ENCODE results near the gene CCDC3.

DNA sequence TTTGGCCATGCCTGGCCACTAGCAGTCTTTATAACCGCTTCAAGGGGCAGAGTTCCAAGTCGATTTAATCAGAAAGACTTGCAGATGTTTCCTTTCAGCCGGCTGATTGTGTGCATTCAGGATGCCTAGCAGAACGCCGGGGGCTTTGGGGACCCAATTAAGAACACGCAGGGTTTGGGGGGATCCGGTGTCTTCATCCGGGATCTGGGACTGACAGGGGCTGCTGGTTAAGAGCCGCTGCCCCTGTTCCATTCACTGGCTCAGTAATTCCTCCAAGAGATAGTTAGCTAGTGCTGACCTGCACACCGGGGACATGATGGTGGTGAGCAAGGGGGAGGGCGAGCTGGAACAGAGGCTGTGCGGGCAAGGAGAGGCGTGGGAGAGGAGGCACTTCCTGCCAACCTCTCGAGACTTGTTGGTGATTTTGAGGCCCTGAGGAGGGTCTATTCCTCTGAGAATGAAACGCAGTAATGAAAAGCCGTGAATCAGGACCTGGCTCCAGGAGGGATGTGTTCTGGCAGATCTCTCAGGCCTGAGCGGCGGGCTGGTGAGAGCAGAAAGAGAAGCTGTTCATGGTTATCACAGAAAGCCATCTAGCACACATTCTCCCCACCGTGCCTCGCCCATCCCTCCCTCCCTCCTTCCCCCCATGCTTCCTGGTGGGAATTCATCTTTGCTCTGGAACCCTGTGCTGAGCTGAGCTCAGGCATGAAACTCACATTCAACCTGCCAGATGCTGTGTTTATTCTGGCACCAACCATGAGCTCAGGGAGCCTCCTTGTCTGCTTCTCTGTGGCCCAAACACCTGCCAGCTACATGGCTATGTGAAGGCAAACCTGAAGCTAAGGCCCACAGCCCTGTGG is 152.0 kb downstream of the CCDC3 start:
- TF ChIP-seq POLR2AphosphoS5 (IDR thresholded peaks at IDR 0.05), result no peak
- TF ChIP-seq, protein P1, sequence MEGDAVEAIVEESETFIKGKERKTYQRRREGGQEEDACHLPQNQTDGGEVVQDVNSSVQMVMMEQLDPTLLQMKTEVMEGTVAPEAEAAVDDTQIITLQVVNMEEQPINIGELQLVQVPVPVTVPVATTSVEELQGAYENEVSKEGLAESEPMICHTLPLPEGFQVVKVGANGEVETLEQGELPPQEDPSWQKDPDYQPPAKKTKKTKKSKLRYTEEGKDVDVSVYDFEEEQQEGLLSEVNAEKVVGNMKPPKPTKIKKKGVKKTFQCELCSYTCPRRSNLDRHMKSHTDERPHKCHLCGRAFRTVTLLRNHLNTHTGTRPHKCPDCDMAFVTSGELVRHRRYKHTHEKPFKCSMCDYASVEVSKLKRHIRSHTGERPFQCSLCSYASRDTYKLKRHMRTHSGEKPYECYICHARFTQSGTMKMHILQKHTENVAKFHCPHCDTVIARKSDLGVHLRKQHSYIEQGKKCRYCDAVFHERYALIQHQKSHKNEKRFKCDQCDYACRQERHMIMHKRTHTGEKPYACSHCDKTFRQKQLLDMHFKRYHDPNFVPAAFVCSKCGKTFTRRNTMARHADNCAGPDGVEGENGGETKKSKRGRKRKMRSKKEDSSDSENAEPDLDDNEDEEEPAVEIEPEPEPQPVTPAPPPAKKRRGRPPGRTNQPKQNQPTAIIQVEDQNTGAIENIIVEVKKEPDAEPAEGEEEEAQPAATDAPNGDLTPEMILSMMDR (IDR thresholded peaks at IDR 0.05; ENCODE audit: poor library complexity, severe bottlenecking), result no peak
- no peak for TF ChIP-seq EZH2 (IDR thresholded peaks at IDR 0.05; ENCODE audit: borderline replicate concordance, insufficient read depth, low read length, poor library complexity, severe bottlenecking)
- TF ChIP-seq MXI1 (conservative IDR thresholded peaks at IDR 0.05; ENCODE audit: poor library complexity, severe bottlenecking), result no peak
- TF ChIP-seq, protein P2, sequence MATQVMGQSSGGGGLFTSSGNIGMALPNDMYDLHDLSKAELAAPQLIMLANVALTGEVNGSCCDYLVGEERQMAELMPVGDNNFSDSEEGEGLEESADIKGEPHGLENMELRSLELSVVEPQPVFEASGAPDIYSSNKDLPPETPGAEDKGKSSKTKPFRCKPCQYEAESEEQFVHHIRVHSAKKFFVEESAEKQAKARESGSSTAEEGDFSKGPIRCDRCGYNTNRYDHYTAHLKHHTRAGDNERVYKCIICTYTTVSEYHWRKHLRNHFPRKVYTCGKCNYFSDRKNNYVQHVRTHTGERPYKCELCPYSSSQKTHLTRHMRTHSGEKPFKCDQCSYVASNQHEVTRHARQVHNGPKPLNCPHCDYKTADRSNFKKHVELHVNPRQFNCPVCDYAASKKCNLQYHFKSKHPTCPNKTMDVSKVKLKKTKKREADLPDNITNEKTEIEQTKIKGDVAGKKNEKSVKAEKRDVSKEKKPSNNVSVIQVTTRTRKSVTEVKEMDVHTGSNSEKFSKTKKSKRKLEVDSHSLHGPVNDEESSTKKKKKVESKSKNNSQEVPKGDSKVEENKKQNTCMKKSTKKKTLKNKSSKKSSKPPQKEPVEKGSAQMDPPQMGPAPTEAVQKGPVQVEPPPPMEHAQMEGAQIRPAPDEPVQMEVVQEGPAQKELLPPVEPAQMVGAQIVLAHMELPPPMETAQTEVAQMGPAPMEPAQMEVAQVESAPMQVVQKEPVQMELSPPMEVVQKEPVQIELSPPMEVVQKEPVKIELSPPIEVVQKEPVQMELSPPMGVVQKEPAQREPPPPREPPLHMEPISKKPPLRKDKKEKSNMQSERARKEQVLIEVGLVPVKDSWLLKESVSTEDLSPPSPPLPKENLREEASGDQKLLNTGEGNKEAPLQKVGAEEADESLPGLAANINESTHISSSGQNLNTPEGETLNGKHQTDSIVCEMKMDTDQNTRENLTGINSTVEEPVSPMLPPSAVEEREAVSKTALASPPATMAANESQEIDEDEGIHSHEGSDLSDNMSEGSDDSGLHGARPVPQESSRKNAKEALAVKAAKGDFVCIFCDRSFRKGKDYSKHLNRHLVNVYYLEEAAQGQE (IDR thresholded peaks at IDR 0.05; ENCODE audit: borderline replicate concordance), result no peak
- TF ChIP-seq SMC3 (conservative IDR thresholded peaks at IDR 0.05; ENCODE audit: poor library complexity), result no peak
- TF ChIP-seq EP300 (conservative IDR thresholded peaks at IDR 0.05; ENCODE audit: poor library complexity, severe bottlenecking), result no peak

Data from neural cell (in vitro differentiated cells).